Activated T-cell treated with anti-CD3 and anti-CD28 coated beads, Interleukin-2, amount 50 U/mL, for 4 hours (primary cell): ENCODE data around the gene HBQ1. TPM values are rescaled to one million over a fixed set of nuclear protein-coding genes. Genes with fewer than 3 reads are reported as not detected.
A peak's percentile ranks its signal among the peaks of the same experiment; 100 is the strongest.

Experiments used
- ATAC-seq, 2 donors: fragments of 200-7000 bp; cut with Tn5 transposase; one replicate each; pipeline ENCODE4 v1.10.0; 2021
- DNase-seq: peaks from one replicate; pipeline ENCODE4 v3.0.0-alpha.2; 2020
- H3K27me3 Mint-ChIP-seq: one replicate; pipeline ENCODE4 v1.8.0; 2021; ENCODE audit warnings: low read depth, mixed read lengths
- H3K36me3 Mint-ChIP-seq: one replicate; pipeline ENCODE4 v1.8.0; 2022; ENCODE audit warnings: mixed read lengths; ENCODE audit not compliant: insufficient read depth
- H3K4me1 Mint-ChIP-seq: one replicate; pipeline ENCODE4 v1.8.0; 2021; ENCODE audit warnings: low read depth, mixed read lengths
- H3K4me3 Mint-ChIP-seq: one replicate; pipeline ENCODE4 v1.8.0; 2021; ENCODE audit warnings: mild to moderate bottlenecking, moderate library complexity, mixed read lengths
- H3K9me3 Mint-ChIP-seq: one replicate; pipeline ENCODE4 v1.8.0; 2021; ENCODE audit warnings: mixed read lengths
- total RNA-seq, 3 donors: library from RNA; stranded (reverse); gene quantifications; one replicate each; pipeline ENCODE4 v1.2.1, GENCODE V29; 2021

Gene HBQ1
- total RNA-seq = 1 to 10 TPM in 1 of 3 donors, under 1 TPM in 2; 0.43 to 1.6 (median 0.48) TPM

DNA sequence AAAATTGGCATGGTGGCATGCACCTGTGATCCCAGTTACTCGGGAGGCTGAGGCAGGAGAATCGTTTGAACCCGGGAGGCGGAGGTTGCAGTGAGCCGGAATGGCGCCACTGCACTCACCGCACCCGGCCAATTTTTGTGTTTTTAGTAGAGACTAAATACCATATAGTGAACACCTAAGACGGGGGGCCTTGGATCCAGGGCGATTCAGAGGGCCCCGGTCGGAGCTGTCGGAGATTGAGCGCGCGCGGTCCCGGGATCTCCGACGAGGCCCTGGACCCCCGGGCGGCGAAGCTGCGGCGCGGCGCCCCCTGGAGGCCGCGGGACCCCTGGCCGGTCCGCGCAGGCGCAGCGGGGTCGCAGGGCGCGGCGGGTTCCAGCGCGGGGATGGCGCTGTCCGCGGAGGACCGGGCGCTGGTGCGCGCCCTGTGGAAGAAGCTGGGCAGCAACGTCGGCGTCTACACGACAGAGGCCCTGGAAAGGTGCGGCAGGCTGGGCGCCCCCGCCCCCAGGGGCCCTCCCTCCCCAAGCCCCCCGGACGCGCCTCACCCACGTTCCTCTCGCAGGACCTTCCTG, at the start of gene HBQ1:
Gene HBQ1, plus strand, starts transcription at position 359 of the 575 bp plus-strand sequence. Its CDS starts 28 bp downstream, at position 387.
- Mint-ChIP-seq H3K4me1 (peaks cover 3% of the 10 kb centered on the region), H3K4me3 (peak within 1 kb of the TSS; percentile 46), H3K9me3 (no peaks in the 10 kb centered on the region), H3K36me3 (no peaks in the 10 kb centered on the region), H3K27me3 (peaks cover 36% of the 10 kb centered on the region)
- ATAC-seq (peak; percentile 14 to 17), DNase-seq (peak; percentile 23)

- ATAC-seq (no peak), DNase-seq (no peak)
- Mint-ChIP-seq H3K4me3 (no peak overlapping the region), H3K9me3 (no peaks in the 10 kb centered on the region), H3K4me1 (peaks cover 19% of the 10 kb centered on the region), H3K27me3 (no peaks in the 10 kb centered on the region), H3K36me3 (no peaks in the 10 kb centered on the region)
Observed at GRCh38 chr16:130533-131173, 49.6 kb upstream of the HBQ1 start.

GRCh38 chr16:132120-132519, 48.1 kb upstream of the HBQ1 start:
- Mint-ChIP-seq H3K27me3 (no peaks in the 10 kb centered on the region), H3K4me1 (peaks cover 23% of the 10 kb centered on the region), H3K36me3 (peaks cover 4% of the 10 kb centered on the region), H3K4me3 (no peak overlapping the region), H3K9me3 (no peaks in the 10 kb centered on the region)
- DNase-seq = no peak
- ATAC-seq = no peak

- no peaks in the 10 kb centered on the region for H3K27me3 Mint-ChIP-seq
- ATAC-seq (no peak), DNase-seq (no peak)
- peaks cover 4% of the 10 kb centered on the region for H3K36me3 Mint-ChIP-seq
- H3K9me3 Mint-ChIP-seq = no peaks in the 10 kb centered on the region
- H3K4me3 Mint-ChIP-seq = no peak overlapping the region
- H3K4me1 Mint-ChIP-seq = peaks cover 26% of the 10 kb centered on the region
Observed at GRCh38 chr16:133716-134115, 46.5 kb upstream of the HBQ1 start.

DNA sequence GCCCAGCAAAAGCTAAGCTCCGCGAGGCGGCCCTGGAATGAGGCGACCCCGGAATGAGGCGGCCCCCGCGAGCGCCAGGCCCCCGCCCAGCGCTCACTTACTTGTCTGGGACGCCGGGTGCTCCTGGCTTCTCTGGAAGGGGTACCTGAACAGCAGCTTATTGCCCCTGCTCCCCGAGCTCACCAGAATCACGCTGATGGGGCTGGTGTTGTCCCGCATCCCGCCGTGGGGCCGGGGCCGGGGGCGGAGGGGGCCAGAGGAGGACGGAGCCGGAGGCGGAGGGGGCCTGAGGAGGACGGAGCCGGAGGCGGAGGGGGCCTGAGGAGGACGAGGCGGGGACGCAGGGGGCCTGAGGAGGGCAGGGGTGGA, 42.2 kb upstream of the HBQ1 start:
- DNase-seq = peak; percentile 24
- peaks cover 4% of the 10 kb centered on the region for H3K36me3 Mint-ChIP-seq
- peak; percentile 33 to 35 for ATAC-seq
- peak overlapping the region; percentile 80 for H3K4me3 Mint-ChIP-seq
- H3K9me3 Mint-ChIP-seq = no peaks in the 10 kb centered on the region
- peaks cover 17% of the 10 kb centered on the region for H3K4me1 Mint-ChIP-seq
- no peaks in the 10 kb centered on the region for H3K27me3 Mint-ChIP-seq

DNA sequence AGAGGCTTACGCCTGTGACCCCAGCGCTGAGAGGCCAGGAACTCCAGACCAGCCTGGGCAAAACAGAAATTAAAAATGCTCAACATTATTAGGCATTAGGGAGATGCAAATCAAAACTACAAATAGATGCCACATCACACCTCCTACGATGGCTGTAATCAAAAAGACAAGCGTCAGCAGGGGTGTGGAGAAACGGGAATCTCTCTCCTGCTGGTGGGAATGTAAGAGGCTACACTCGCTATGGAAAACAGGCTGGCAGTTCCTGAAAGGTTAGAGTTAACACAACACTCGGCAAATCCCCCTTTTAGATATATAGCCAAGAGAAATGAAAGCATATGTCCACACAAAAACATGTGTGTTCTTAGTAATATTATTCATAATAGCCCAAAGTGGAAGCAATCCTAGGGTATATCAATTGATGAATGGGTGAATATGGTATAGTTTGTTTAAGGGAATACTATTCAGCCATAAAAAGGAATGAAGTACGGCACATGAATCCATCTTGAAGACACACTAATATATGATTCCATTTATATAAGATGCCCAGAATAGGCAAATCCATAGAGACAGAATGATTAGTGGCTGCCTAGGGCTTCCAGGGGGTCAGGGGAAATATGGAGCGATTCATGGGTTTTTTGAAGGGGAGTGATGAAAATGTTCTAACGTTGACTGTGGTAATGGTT, 39.9 kb upstream of the HBQ1 start:
- Mint-ChIP-seq H3K36me3 (peaks cover 4% of the 10 kb centered on the region), H3K27me3 (peaks cover 10% of the 10 kb centered on the region), H3K4me1 (peaks cover 11% of the 10 kb centered on the region), H3K4me3 (peak overlapping the region; percentile 45), H3K9me3 (no peaks in the 10 kb centered on the region)
- ATAC-seq (no peak), DNase-seq (no peak)

- Mint-ChIP-seq H3K4me3 (no peak overlapping the region), H3K36me3 (no peaks in the 10 kb centered on the region), H3K27me3 (peaks cover 11% of the 10 kb centered on the region), H3K9me3 (no peaks in the 10 kb centered on the region), H3K4me1 (peaks cover 4% of the 10 kb centered on the region)
- DNase-seq (no peak), ATAC-seq (no peak)
Observed at GRCh38 chr16:142405-142967, 37.8 kb upstream of the HBQ1 start.

- Mint-ChIP-seq H3K4me3 (no peak overlapping the region), H3K27me3 (peaks cover 11% of the 10 kb centered on the region), H3K9me3 (no peaks in the 10 kb centered on the region), H3K4me1 (peaks cover 4% of the 10 kb centered on the region), H3K36me3 (no peaks in the 10 kb centered on the region)
- ATAC-seq (no peak), DNase-seq (no peak)
Observed at GRCh38 chr16:143047-143446, 37.2 kb upstream of the HBQ1 start.

GRCh38 chr16:143456-143855, 36.8 kb upstream of the HBQ1 start:
- DNase-seq (no peak), ATAC-seq (no peak)
- H3K9me3 Mint-ChIP-seq = no peaks in the 10 kb centered on the region
- peaks cover 4% of the 10 kb centered on the region for H3K4me1 Mint-ChIP-seq
- peaks cover 14% of the 10 kb centered on the region for H3K27me3 Mint-ChIP-seq
- H3K4me3 Mint-ChIP-seq = no peak overlapping the region
- no peaks in the 10 kb centered on the region for H3K36me3 Mint-ChIP-seq

DNA sequence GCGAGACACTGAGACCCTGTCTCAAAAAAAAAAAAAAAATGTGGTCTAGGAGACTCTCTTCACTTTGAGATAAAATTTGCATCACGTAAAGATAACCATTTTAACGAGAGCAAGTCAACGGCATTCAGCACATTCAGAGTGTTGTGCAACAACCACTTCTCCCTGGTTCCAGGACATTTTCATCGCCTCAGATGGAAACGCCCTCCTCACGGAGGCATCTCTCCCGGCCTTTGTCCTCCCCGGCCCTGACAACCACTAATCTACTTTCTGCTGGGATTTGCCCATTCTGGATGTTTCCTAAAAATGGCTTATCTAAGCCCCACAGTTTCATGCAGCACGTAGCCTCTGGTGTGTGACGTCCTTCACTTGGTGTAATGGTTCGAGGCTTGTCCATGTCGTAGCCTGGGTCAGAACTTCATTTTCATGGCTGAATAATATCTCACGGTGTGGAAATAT, 35.4 kb upstream of the HBQ1 start:
- Mint-ChIP-seq H3K36me3 (no peaks in the 10 kb centered on the region), H3K4me1 (no peaks in the 10 kb centered on the region), H3K4me3 (no peak overlapping the region), H3K27me3 (peaks cover 27% of the 10 kb centered on the region), H3K9me3 (no peaks in the 10 kb centered on the region)
- ATAC-seq (no peak), DNase-seq (no peak)

GRCh38 chr16:146646-147045, 33.6 kb upstream of the HBQ1 start:
- ATAC-seq = no peak

DNA sequence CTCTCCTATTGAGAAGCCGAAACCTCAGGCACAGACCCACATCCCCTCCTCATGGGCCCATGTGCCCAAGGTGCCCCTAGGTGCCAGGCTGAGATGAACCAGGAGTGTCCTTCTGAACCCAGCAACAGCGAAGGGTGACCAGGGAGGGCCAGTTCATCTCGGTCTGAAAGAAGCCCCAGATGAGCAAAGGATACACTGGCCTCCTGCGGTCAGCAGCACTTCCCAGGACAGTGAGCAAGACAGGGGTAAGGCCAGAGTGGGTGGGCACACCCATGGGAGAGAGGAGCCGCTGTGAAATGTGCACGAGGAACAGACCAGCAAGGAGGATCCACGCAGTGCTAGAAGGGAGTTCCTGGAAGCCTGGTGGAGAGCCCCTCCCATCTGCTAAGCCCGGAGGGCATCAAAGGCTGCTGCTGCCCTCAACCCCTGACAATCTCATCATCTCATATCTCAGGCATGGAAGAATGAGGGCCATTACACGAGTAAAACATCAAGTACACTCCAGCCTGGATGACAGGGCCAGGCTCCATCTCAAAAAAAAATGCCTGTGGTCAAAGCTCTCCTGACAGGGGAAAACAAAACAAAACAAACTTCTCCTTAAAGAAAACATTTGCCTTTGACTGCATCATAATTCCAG, 31.1 kb upstream of the HBQ1 start:
- Mint-ChIP-seq H3K4me3 (no peak overlapping the region), H3K36me3 (no peaks in the 10 kb centered on the region), H3K9me3 (no peaks in the 10 kb centered on the region), H3K27me3 (peaks cover 29% of the 10 kb centered on the region), H3K4me1 (no peaks in the 10 kb centered on the region)
- DNase-seq (no peak), ATAC-seq (no peak)

More at GRCh38 chr16:146646-147045, 33.6 kb upstream of the HBQ1 start:
- Mint-ChIP-seq H3K36me3 (no peaks in the 10 kb centered on the region), H3K9me3 (no peaks in the 10 kb centered on the region), H3K27me3 (peaks cover 28% of the 10 kb centered on the region), H3K4me1 (no peaks in the 10 kb centered on the region), H3K4me3 (no peak overlapping the region)
- DNase-seq = no peak

DNA sequence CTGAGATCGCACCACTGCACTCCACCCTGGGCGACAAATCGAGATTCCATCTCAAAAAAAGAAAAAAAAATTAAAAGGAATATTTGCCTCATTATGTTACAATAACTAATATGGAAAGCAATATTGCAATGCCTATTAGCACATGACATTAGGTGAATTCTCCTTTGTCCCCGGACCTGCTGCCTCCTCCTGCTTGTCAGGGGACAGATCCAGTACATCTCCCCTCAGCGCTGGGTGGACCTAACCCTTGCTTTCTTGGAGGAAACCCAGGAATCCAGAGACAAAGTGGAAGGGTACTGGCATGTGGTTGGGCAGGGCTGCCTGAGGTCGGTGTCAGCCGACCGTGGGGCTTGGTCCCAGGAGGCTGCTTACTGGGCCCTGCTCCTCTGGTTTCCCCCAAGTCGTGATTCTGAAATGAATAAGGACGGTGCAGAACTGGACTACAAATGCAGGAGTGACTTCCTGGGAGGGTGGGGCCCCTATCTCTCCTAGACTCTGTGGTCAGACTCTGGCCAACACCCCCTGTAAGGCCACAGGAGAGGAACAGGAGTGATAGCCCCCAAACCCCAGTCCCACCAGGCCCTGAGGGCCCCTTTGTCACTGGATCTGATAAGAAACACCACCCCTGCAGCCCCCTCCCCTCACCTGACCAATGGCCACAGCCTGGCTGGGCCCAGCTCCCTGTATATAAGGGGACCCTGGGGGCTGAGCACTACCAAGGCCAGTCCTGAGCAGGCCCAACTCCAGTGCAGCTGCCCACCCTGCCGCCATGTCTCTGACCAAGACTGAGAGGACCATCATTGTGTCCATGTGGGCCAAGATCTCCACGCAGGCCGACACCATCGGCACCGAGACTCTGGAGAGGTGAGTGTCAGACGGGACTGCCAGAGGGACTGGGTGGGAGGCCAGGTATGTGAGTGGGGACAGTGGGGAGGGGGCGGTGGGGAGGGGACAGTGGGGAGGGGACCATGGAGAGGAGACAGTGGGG, 27.8 kb upstream of the HBQ1 start, which contains the start of gene HBZ:
Gene HBZ, plus strand, starts transcription at position 504 of the 988 bp plus-strand sequence. Its CDS starts 266 bp downstream, at position 770.
- Mint-ChIP-seq H3K36me3 (no peaks in the 10 kb centered on the region), H3K4me1 (peaks cover 6% of the 10 kb centered on the region), H3K4me3 (no peak within 1 kb of the TSS), H3K27me3 (peaks cover 46% of the 10 kb centered on the region), H3K9me3 (no peaks in the 10 kb centered on the region)
- ATAC-seq (no peak), DNase-seq (no peak)
